HG02610 (cell line): Measurements from ENCODE around the gene SIGLEC11.

Experiments
- ATAC-seq: cut with Tn5 transposase; IDR thresholded peaks from one replicate; pipeline ENCODE4 v1.9.1; 2021; ENCODE audit warnings: mild to moderate bottlenecking, moderate library complexity; ENCODE audit not compliant: unreplicated experiment

The SIGLEC11 gene

DNA sequence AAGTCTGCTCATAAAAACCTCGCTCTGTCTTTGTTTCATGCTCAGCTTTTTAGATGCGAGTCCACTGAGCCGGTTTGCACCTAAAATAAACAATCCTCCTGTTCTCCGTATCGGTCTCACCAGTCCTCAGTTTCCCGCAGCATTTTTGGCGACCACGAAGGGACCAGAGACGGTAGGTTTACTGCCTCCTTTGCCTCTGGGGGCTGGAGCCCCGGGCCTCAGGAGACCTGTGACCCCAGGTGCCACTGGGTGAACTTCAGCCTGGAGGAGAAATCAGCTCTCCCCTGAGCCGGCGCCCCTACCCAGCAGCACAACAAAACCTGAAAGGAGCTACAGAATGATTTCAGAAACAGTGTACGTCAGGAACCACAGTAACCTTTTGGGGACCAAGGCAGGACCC lies 8.1 kb downstream of the SIGLEC11 start:
- ATAC-seq, result no peak

DNA sequence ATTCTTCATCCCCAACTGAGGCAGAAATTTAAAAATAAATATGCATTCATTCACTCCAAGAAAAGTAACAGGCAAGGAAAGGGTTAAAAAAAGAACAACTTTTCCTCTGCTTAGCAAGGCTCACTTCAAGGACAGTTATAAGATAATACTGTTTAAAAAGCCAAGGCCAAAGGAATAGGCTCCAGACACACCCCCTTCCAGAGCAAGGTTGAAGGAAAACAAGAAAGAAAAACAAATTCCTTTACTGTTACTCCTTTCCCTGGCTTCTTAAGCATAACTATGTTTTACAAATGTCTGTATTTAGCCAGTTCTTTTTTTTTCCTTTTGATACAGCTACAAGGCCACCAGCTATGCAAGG lies 8.5 kb downstream of the SIGLEC11 start:
- no peak for ATAC-seq

DNA sequence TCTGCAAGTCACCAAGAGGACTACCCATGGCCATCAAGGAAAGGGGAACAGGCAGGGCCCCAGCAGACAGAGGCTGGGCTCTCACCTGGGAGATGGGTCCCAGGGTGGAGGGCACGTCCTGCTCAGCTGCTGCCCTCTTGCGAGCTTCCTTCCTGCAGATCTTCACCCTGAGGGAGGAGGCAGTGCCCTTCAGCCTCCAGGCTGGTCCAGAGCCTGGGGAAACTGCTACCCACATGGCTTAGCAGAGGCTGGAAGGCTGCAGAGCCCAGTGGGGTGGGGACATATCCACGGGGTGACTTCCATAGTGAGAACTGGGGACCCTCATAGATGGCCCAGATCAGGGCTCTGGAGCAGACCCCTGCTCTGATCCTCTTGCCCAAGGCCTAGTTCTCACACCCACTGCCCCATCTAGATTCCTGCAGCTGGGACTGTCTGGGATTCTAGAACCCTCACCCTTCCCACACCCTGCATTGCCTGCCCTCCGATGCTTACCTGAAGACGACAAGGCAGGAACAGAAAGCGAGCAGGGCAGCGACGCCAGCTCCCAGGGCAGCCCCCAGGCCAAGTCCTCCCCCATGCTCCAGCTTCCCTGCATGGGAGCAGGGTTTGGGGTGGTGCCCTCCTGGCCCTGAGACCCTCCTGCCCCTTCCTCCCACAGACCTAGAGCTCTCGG lies 9.0 kb downstream of the SIGLEC11 start:
- ATAC-seq, result no peak

DNA sequence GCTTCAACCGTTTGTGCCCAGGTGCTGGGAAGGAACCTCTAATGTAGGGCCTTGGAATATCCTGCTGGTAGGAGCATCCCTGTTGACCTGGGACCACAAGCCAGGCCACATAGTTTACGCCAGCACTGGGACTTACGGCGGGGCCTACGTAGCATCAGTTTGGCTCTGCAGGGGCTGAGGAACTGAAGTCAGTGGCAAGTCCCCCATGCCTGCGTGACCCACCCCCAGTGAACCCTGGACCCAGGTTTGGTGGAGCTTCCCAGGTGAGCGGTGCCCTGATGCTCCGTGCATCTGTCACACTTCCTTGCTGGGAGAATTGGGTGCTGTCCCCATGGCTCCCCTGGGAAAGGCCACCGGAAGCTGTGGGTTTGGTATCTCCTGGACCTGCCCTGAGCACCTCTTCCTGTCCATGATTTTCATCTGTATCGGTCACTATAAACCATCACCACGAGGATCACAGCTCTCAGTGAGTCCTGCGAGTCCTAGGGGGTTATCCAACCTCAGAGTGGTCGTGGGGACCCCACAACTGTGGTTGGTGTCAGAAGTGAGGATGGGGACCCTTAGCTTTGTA lies 9.9 kb downstream of the SIGLEC11 start:
- no peak for ATAC-seq

DNA sequence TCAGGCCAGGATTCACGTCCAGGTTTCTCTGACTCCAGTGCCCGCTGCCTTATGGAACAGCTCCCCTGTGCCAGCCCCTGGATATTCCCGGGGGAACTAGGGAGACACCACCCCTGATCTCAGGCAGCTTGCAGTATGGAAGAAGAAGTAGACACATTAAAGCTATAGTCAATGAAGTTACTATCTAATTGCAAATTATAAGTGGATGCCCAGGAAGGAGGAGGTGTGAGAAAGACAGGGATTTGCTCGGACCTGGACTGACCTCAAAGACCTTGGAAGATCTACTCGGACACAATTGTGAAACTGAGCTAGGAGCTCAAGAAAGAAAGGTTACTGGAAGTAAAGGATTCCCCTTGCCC lies 10.4 kb downstream of the SIGLEC11 start:
- no peak for ATAC-seq

DNA sequence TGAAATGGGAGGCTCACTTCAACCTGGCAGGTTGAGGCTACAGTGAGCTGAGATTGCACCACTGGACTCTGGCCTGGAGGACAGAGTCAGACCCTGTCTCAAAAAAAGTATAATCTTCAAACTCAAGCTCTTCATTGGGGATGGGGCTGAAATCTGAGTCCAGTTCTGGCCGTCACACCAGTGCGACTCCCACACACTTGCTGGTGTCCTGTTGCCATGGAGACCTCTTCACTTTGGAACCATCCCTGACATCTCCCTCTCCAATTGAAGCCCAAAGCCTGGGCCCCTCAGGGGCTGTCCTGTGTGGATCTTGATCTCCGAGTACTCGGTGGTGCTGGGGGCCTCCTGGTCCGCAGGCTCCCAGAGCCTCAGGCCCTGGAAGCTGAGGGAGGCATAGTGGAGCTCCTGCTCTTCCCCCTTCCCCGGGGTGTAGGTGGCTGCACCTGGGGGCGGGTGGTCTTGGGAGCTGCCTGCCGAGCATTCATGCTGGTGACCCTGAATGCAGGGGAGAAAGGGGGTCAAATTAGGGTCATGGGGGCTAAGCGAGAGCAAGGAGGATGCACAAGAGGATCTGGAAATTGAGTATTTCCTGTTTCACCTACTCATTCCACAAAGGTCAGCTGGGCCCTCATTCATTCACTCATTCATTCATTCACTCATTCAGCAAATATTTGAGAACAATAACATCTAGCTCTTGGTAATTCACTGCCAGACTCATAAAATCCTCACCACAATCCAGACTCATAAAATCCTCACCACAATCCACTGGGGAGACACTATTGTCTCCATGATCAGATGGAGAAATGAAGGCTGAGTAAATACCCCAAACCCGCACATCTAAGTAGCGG lies 11.0 kb downstream of the SIGLEC11 start:
- ATAC-seq, result no peak

DNA sequence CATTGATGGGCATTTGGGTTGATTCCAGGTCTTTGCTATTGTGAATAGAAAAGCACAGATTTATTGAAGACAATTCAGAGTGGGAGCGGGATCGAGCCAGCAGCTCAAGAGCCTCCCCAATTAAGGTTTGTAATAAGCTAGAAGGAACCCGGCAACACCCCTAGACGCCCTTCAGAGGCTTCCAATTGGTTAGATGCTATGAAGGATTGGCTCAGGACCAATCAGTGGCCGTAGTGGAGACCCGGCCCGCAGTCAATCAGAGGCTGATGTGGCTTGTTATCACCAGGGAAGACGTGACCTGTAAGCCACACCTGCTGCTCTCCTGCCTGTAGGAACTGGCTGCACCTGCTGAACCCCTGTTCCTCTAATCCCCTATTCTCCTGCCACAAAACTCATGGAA lies 14.6 kb downstream of the SIGLEC11 start:
- no peak for ATAC-seq

DNA sequence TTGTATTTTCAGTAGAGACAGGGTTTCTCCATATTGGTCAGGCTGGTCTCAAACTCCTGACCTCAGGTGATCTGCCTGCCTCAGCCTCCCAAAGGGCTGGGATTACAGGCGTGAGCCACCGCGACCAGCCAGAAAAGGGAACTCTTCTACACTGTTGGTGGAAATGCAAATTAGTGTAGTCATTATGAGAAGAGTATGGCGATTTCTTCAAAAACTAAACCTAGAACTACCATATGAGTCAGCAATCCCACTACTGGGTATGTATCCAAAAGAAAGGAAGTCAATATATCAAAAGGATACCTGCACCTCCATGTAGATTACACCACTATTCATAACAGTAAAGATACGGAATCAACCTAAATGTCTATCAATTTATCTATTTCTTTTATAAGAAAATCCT lies 16.4 kb downstream of the SIGLEC11 start:
- ATAC-seq, result peak; percentile 44

DNA sequence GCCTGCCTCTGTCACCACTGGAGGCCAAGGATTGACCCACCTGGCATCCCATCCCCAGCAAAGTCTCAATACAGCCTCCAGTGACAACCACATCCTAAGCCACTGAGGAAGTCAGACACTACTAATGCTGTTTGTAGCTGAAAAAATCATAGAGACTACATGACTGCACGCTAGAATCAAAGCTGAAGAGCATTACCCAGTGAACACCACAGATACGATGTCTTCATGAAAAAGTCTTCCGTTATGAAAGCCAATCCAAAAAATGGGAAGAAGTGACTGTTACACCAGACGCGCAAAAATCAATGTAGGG lies 20.5 kb downstream of the SIGLEC11 start:
- no peak for ATAC-seq

DNA sequence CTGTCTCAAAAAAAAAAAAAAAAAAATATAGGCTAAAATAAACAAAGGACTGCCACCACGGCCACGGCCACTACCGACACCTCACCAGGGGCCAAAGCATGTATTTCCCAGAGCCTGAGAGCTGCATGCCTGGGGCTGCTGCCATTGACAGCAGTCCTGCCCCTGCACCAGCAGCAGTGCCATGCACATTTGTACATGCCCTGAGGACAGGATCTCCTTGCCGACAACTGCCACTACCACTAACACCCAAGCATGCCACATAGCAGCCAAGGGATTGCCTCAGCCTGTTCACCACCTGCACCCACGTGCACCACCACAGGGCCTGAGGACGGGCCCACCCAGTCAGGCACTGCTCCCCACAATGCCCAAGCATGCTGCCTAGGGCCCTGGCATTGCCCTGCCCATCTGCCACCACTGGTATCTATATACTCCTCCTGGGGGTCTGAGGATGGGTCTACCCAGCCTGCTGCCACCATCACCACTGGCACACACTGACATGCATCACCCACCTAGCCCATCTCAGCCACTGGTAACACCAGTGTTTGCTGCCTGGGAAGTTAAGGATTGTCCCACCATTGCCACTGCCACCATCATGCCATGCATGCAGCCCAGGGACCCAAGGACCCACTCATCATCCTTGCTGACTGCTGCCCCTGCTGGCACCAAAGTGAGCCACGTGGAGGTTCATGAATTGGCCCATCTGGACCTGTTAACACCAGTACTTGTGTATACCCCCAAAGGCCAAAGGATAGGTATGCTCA lies 21.1 kb downstream of the SIGLEC11 start:
- ATAC-seq, result no peak

DNA sequence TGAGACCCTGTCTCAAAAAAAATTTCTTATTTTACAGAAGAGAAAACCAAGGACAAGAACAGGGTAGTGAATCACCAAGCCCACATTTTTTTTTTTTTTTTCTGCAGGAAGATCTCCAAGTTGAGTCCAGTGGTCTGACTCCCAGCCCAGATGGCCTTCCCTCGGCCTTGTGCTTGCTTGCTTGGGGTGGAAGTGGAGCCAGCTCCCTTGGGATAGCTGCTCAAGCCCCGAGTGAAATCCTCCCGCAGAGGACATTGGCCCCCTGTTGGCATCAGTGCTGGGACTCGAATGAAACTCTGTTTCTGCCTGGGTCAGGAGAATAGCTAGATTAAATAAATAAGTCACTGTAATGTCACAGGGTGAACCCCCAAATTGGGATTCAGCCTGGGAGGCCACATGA lies 22.3 kb downstream of the SIGLEC11 start:
- ATAC-seq, result no peak

DNA sequence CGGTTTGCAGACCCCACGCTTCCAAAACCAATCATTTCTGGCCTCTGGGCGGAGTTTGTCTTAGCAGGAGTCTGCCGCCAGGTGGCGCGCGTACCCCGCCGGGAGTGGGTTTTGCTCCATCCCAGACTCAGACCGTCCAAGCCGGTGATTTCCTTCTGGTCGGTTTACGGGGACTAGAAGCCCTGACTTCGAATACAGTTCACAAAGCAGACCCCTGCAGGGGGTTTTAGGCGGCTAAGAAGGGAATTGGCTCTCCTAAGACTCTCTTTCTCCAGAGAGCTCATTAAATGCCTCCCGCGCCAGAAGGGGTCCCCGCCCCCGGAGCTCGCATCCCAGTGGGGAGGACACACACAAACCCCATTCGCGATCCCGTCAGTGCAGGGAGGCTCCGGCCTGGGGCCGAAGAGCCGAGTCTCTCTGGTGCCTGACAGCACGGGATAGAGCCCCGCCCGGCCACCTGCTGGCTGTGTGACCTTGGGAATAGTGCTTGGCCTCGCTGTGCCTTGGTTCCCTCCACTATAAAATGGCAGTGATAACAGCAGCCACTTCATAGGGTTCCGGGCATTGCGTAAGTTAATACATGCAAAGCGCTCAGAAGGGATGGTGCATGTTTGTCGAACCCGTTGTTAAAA lies 23.1 kb downstream of the SIGLEC11 start:
- no peak for ATAC-seq

DNA sequence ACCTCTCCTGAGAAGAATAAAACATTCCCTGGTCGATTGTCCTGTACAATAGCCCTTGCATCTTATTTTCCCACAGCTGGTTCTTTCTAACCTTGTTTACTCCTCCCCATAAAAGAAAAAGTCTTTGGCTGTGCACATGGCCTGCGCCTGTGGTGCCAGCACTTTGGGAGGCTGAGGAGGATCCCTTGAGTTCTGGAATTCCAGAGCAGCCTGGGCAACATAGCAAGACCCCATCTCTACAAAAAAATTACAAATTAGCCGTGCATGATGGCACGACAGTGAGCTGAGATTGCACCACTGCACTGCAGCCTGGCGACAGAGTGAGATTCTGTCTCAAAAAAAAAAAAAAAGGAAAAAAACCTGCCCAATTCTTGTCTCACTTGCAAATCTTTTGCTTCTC lies 24.4 kb downstream of the SIGLEC11 start:
- ATAC-seq, result no peak

DNA sequence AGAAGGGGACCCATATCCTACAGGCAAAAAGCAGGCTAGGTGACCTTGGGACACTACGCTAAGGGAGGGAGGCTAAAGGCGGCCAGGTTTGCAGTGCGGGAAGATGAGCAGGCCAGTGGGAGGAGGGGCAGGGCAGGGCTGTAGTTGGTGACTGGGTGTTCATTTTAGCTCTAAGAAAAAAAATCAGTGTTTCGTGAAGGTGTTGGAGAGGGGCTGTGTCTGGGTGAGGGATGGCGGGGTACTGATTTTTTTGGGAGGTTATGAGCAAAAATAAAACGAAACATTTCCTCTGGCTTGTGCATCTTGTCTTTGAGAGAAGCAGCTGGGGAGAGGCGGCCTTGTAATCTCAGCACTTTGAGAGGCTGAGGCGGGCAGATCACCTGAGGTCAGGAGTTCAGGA lies 27.3 kb downstream of the SIGLEC11 start:
- no peak for ATAC-seq

DNA sequence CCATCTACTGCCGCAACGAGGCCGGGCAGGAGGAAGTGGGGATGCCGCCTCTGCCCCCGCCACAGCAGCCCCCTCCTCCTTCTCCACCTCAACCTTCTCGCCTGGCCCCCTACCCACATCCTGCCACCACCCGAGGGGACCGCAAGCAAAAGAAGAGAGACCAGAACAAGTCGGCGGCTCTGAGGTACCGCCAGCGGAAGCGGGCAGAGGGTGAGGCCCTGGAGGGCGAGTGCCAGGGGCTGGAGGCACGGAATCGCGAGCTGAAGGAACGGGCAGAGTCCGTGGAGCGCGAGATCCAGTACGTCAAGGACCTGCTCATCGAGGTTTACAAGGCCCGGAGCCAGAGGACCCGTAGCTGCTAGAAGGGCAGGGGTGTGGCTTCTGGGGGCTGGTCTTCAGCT lies 28.2 kb downstream of the SIGLEC11 start:
- no peak for ATAC-seq

DNA sequence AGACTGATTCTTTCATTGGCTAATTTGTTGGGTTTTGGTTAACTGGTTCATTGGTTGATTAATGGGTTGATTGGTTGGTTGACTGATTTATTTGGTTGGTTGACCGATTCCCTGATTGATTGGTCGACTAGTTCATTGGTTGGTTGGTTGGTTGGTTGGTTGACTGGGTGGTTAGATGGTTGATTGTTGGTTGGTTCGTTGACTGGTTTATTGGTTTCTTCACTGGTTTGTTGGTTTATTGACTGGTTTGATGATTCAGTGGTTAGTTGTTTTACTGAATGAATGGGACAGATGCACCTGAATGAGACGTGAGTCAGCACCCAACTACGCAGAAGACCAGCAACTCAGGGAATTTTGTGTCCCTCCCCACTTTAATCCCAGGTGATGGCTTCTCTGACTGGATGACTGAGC lies 28.9 kb downstream of the SIGLEC11 start:
- no peak for ATAC-seq

DNA sequence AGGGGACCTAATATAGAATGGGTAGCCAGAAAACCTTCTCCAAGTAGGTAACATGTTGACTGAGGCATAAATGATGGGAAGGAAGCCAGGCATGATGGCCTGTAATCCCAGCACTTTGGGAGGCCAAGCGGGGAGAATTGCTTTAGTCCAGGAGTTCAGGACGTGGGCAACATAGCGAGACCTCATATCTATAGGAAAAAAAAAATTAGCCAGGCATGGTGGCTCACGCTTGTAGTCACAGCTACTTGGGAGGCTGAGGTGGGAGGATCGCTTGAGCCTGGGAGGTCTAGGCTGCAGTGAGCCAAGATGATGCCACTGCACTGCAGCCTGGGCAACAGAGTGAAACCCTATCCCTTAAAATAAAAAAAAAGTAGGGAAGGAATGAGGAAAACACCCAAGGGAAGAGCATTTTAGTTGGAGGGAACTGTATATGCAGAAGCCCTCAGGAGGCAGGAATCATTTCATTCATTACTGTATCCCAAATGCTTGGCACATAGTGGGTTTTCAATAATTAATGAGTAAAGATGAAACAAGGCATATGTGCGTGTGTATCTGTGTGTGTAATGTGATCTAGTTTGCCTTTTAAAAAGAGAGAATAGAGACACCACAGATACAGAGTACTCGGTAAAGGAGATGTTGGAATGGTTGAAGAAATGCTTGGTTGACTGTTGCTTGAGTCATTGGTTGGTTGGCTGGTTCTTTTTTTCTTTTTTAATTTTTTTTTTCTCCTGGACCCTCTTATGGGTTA lies 29.5 kb downstream of the SIGLEC11 start:
- no peak for ATAC-seq

DNA sequence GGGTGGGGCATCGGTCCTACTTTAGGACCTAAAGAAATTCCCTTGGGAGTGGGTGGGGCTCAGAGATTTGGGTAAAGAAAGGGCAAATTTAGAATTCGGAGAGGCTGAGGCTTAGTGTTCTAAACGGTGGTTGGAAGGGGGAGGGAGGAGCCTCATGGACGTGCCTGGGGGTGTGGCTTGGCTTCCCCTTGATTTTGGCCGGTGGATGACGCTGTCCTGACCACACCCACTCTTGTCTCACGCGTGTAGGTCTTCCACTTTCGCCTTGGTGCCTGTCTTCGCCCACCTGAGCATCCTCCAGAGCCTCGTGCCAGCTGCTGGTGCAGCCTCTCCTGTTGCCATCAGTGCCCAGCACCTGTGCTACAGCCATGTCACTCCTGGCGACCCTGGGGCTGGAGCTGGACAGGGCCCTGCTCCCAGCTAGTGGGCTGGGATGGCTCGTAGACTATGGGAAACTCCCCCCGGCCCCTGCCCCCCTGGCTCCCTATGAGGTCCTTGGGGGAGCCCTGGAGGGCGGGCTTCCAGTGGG lies 30.4 kb downstream of the SIGLEC11 start:
- ATAC-seq, result no peak

DNA sequence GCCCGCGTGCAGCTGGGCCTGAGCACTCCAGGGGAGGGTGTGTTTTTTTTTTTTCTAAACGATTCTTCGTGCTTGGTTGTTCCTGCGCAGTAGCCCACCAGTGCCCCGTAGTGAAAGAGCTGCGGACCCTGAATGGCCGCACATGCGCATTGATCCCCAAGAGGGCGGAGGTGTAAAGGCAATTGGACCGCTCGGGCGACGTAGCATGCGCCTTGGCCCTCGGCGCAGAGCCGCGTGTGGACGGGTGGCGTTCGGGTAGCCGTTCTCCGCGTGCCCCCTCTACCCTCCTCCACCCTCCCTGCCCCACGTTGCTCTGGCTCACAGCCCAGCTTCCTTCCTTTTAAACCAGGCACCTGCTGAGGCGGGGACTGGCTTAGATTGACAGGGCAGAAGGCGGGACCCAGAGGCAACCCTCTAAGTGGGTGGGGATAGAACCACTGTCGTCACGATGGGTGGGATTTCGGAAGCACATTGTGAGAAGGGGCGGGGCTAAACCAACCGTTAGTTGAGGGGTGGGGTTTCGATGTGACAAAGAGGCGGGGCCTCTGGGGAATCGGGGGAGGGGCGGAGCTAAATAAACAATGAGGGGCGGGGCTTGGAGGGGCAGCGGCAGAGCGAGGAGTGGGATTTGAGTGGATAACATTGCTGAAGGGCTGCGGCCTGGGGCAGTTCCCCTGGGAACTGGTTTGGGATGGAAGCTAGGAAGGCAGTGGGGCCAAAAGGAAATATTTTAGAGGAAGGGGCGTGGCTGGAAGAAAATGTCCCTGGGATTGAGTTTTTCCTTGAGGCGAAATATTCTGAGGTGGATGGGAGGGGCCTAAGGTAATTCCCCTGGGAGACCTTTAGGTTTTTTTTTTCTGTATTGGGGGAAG lies 31.1 kb downstream of the SIGLEC11 start:
- ATAC-seq, result peak; percentile 71
